ENCODE data around the gene GABRA6. TPM values are rescaled to one million over a fixed set of nuclear protein-coding genes. Genes with fewer than 3 reads are reported as not detected.

The GABRA6 gene
- total RNA-seq, 2 donors from 2014 or later: not detected

- Mint-ChIP-seq H3K27me3 (ENCODE audit: insufficient read depth) (no peaks in the 10 kb centered on the region), H3K36me3 (ENCODE audit: low read depth) (no peaks in the 10 kb centered on the region), H3K9me3 (peaks cover 2% of the 10 kb centered on the region), H3K4me3 (no peak overlapping the region), H3K27ac (no peak overlapping the region), H3K4me1 (no peaks in the 10 kb centered on the region)
- Histone ChIP-seq H3K27ac (ENCODE audit: low read depth, low read length) (no peak overlapping the region), H3K36me3 (ENCODE audit: control insufficient read depth, insufficient read depth, low read length) (no peaks in the 10 kb centered on the region), H3K4me3 (ENCODE audit: low read length) (no peak overlapping the region), H3K27me3 (ENCODE audit: control insufficient read depth, insufficient read depth, low read length, poor library complexity, severe bottlenecking) (no peaks in the 10 kb centered on the region), H3K9ac (ENCODE audit: extremely low read depth, low read length, poor library complexity, severe bottlenecking) (no peak overlapping the region), H3K4me1 (ENCODE audit: control insufficient read depth, insufficient read depth, low read length) (no peaks in the 10 kb centered on the region), H3K9me3 (ENCODE audit: control insufficient read depth, low read length) (peaks cover 7% of the 10 kb centered on the region)
- 7 to 19% methylated on average over 1 to 2 of the region's 2 CpGs for whole genome bisulfite sequencing, 2 experiments (ENCODE audit: insufficient coverage in 1 of 2, insufficient read length in 1 of 2)
- peak; percentile 56 for DNase-seq
- TF ChIP-seq CTCF (conservative IDR thresholded peaks at IDR 0.05): peak; percentile 85
Measured at GRCh38 chr5:161676103-161676502, 9.4 kb upstream of the GABRA6 start.

- H3K4me1 Mint-ChIP-seq: peaks cover 11% of the 10 kb centered on the region
Measured at GRCh38 chr5:161686149-161686548, 628 bp downstream of the GABRA6 start.

GRCh38 chr5:161686881-161687280, 1.4 kb downstream of the GABRA6 start:
- Histone ChIP-seq H3K9ac (ENCODE audit: extremely low read depth, low read length, poor library complexity, severe bottlenecking) (no peak overlapping the region), H3K36me3 (ENCODE audit: control insufficient read depth, insufficient read depth, low read length) (no peaks in the 10 kb centered on the region), H3K4me1 (ENCODE audit: control insufficient read depth, insufficient read depth, low read length) (peaks cover 12% of the 10 kb centered on the region), H3K4me3 (ENCODE audit: low read length) (no peak overlapping the region), H3K9me3 (ENCODE audit: control insufficient read depth, low read length) (no peaks in the 10 kb centered on the region), H3K27me3 (ENCODE audit: control insufficient read depth, insufficient read depth, low read length, poor library complexity, severe bottlenecking) (no peaks in the 10 kb centered on the region), H3K27ac (ENCODE audit: low read depth, low read length) (no peak overlapping the region)
- Mint-ChIP-seq H3K9me3 (no peaks in the 10 kb centered on the region), H3K27me3 (ENCODE audit: insufficient read depth) (no peaks in the 10 kb centered on the region), H3K4me3 (no peak overlapping the region), H3K4me1 (peaks cover 11% of the 10 kb centered on the region), H3K27ac (no peak overlapping the region), H3K36me3 (ENCODE audit: low read depth) (no peaks in the 10 kb centered on the region)
- 86 to 90% methylated on average over 1 to 3 of the region's 3 CpGs for WGBS, 2 experiments (ENCODE audit: insufficient coverage in 1 of 2, insufficient read length in 1 of 2)
- DNase-seq: no peak
- TF ChIP-seq CTCF (conservative IDR thresholded peaks at IDR 0.05): no peak

More at GRCh38 chr5:161686149-161686548, 628 bp downstream of the GABRA6 start:
- WGBS, 2 experiments (ENCODE audit: insufficient coverage in 1 of 2, insufficient read length in 1 of 2): 91% methylated on average over 8 of the region's 8 CpGs; no CpG with 5 or more reads in 1 of the 2 experiments
- TF ChIP-seq CTCF (conservative IDR thresholded peaks at IDR 0.05): no peak
- no peaks in the 10 kb centered on the region for H3K36me3 Mint-ChIP-seq (ENCODE audit: low read depth)
- H3K9me3 ChIP-seq (ENCODE audit: control insufficient read depth, low read length): no peaks in the 10 kb centered on the region
- H3K9ac ChIP-seq (ENCODE audit: extremely low read depth, low read length, poor library complexity, severe bottlenecking): no peak overlapping the region
- DNase-seq: peak; percentile 42
- H3K36me3 ChIP-seq (ENCODE audit: control insufficient read depth, insufficient read depth, low read length): no peaks in the 10 kb centered on the region
- no peaks in the 10 kb centered on the region for H3K9me3 Mint-ChIP-seq
- peaks cover 12% of the 10 kb centered on the region for H3K4me1 ChIP-seq (ENCODE audit: control insufficient read depth, insufficient read depth, low read length)
- H3K27me3 Mint-ChIP-seq (ENCODE audit: insufficient read depth): no peaks in the 10 kb centered on the region
- no peaks in the 10 kb centered on the region for H3K27me3 ChIP-seq (ENCODE audit: control insufficient read depth, insufficient read depth, low read length, poor library complexity, severe bottlenecking)
- H3K27ac ChIP-seq (ENCODE audit: low read depth, low read length): no peak overlapping the region
- no peak overlapping the region for H3K27ac Mint-ChIP-seq
- no peak overlapping the region for H3K4me3 ChIP-seq (ENCODE audit: low read length)
- no peak overlapping the region for H3K4me3 Mint-ChIP-seq
